OCI-LY3 (cell line): ENCODE data around the gene FAM98A.

Source experiments
- H2AFZ ChIP-seq: fragments of 200-600, 300-600 bp; shearing (Covaris generic); 2 replicates; pipeline ENCODE4 v1.6.0; 2014; ENCODE audit warnings: antibody characterized with exemption, low read depth, low read length
- H3K27ac ChIP-seq: fragments of 200-600, 300-600 bp; sonication (generic); 2 replicates; pipeline ENCODE4 v1.5.1; 2014; ENCODE audit warnings: mild to moderate bottlenecking, low read length, moderate library complexity, mixed read lengths
- H3K27me3 ChIP-seq: fragments of 200-600, 300-600 bp; sonication (generic); 2 replicates; pipeline ENCODE4 v1.6.1; 2014; ENCODE audit warnings: low read depth, low read length, mixed read lengths
- H3K36me3 ChIP-seq: fragments of 200-600, 300-600 bp; sonication (generic); replicated peaks from 2 replicates; pipeline ENCODE3; 2014; ENCODE audit warnings: low read depth, low read length, mixed read lengths
- H3K4me1 ChIP-seq: fragments of 300-600, 200-600 bp; sonication (generic); 2 replicates; pipeline ENCODE4 v1.6.1; 2014; ENCODE audit warnings: low read length, mixed read lengths
- H3K4me2 ChIP-seq: fragments of 200-600, 300-600 bp; sonication (generic); 2 replicates; pipeline ENCODE4 v1.6.1; 2014; ENCODE audit warnings: low read length, mixed read lengths
- H3K4me3 ChIP-seq: fragments of 300-600, 200-600 bp; sonication (generic); 2 replicates; pipeline ENCODE4 v1.5.1; 2014; ENCODE audit warnings: antibody characterized with exemption, mild to moderate bottlenecking, low read length, moderate library complexity
- H3K79me2 ChIP-seq: fragments of 300-600, 200-600 bp; shearing (Covaris generic); 2 replicates; pipeline ENCODE4 v1.6.1; 2014; ENCODE audit warnings: mild to moderate bottlenecking, low read length, mixed read lengths
- H3K9ac ChIP-seq: fragments of 300-600, 200-600 bp; shearing (Covaris generic); 2 replicates; pipeline ENCODE4 v1.6.0; 2014; ENCODE audit warnings: mild to moderate bottlenecking, low read length, moderate library complexity
- H3K9me3 ChIP-seq: fragments of 200-600, 300-600 bp; shearing (Covaris generic); 2 replicates; pipeline ENCODE4 v1.6.1; 2014; ENCODE audit warnings: low read length, mixed read lengths; ENCODE audit not compliant: insufficient read depth
- H4K20me1 ChIP-seq: fragments of 200-600, 300-600 bp; sonication (generic); 2 replicates; pipeline ENCODE4 v1.6.1; 2016; ENCODE audit warnings: low read length, mixed read lengths; ENCODE audit not compliant: insufficient read depth
- CTCF ChIP-seq: fragments of 200-600, 300-600 bp; sonication (generic); IDR thresholded peaks from 2 replicates; pipeline ENCODE4 v1.5.1; 2014; ENCODE audit warnings: antibody characterized with exemption, low read length, low read depth
- EZH2phosphoT487 ChIP-seq: fragments of 200-600 bp; shearing (Covaris generic); IDR thresholded peaks from 2 replicates; pipeline ENCODE4 v1.6.1; 2018; ENCODE audit warnings: antibody characterized with exemption, mixed run types, low read depth

The FAM98A gene

DNA sequence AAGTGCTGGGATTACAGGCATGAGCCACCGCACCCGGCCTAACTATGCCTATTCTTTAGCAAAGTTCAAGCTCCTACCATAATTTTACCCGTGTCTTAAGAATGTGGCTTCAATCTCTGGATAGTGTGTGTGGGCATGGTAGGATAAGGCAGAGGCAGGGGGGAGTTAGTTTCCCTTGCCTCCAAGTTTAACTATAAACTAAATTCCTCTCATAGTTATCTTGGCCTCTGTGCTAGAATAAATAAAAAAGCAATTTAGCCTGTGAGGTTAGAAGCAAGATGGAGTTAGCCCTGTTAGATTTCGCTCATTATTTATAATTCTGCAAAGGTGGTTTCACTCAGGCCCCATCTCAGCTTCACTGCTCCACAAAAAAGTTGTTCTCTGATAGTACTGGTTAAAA lies 7.0 kb upstream of the FAM98A start:
- Histone ChIP-seq H4K20me1 (no peaks in the 10 kb centered on the region), H3K9me3 (no peaks in the 10 kb centered on the region), H2AFZ (no peak overlapping the region), H3K27me3 (no peaks in the 10 kb centered on the region), H3K9ac (no peak overlapping the region), H3K27ac (no peak overlapping the region), H3K79me2 (no peaks in the 10 kb centered on the region), H3K36me3 (no peaks in the 10 kb centered on the region), H3K4me1 (no peaks in the 10 kb centered on the region), H3K4me2 (no peak overlapping the region), H3K4me3 (no peak overlapping the region)
- no peak for TF ChIP-seq CTCF
- TF ChIP-seq EZH2phosphoT487, result no peak

- H4K20me1 ChIP-seq, result no peaks in the 10 kb centered on the region
- H3K9ac ChIP-seq, result no peak overlapping the region
- no peaks in the 10 kb centered on the region for H3K36me3 ChIP-seq
- H3K4me2 ChIP-seq, result no peak overlapping the region
- no peaks in the 10 kb centered on the region for H3K4me1 ChIP-seq
- H3K9me3 ChIP-seq, result no peaks in the 10 kb centered on the region
- no peaks in the 10 kb centered on the region for H3K27me3 ChIP-seq
- TF ChIP-seq CTCF, result no peak
- TF ChIP-seq EZH2phosphoT487, result no peak
- no peak overlapping the region for H3K4me3 ChIP-seq
- no peaks in the 10 kb centered on the region for H3K79me2 ChIP-seq
- no peak overlapping the region for H3K27ac ChIP-seq
- H2AFZ ChIP-seq, result no peak overlapping the region
Measured at GRCh38 chr2:33605056-33605455, 6.0 kb upstream of the FAM98A start.

DNA sequence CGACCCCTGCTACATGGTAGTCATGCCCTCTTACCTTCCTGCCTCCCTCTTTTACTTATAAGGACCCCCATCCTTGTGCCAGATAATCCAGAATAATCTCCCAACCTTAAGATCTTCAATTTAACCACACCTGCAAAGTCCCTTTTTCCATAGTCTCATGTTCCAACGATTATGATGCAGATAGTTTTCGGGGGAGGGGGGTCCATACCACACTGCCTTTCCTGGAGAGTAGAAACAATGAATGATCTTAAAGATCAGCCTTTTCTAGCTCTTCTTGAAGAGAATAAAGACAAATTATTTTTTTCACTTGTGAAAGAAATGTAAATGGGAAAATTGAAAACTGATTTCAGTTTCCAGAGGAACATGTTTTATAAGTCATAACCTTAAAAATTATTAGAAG lies 4.3 kb upstream of the FAM98A start:
- Histone ChIP-seq H3K9ac (no peak overlapping the region), H2AFZ (no peak overlapping the region), H3K4me1 (no peaks in the 10 kb centered on the region), H3K27me3 (no peaks in the 10 kb centered on the region), H3K4me3 (no peak overlapping the region), H3K36me3 (no peaks in the 10 kb centered on the region), H3K9me3 (no peaks in the 10 kb centered on the region), H3K4me2 (no peak overlapping the region), H3K79me2 (peaks cover 6% of the 10 kb centered on the region), H3K27ac (no peak overlapping the region), H4K20me1 (no peaks in the 10 kb centered on the region)
- TF ChIP-seq CTCF, result no peak

DNA sequence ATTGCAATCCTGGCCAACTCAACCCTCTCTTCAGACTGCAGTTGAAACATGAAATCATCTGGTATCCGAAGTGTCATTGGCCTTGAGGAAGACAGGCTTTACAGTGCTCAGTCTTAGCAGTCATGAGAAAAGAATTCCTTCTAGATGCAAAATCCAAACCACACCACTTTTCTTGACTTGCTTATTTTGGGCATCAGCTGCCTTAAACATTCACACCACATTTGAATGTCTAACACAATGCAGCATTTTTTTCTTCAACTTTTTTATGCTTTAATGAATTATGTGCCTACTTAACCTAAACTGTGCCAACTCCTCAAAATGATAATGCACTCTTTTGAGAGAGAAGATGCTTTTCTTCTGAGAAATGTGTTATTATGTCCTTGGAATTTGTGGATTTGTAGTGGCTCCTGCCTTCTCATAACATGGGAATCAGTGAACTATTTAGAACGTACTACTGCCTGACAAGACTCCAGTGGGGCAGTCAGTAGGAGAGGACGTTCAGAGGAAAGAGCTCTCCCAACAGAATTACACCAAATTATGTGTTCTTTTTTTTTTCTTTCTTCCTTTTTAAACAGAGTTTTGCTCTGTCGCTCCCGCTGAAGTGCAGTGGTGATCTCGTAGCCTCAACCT lies 3.2 kb upstream of the FAM98A start:
- Histone ChIP-seq H3K4me2 (no peak overlapping the region), H3K4me3 (no peak overlapping the region), H4K20me1 (peaks cover 4% of the 10 kb centered on the region; the same call in 1 of the 2 replicates), H3K27me3 (no peaks in the 10 kb centered on the region), H3K9ac (no peak overlapping the region), H2AFZ (no peak overlapping the region), H3K9me3 (no peaks in the 10 kb centered on the region), H3K4me1 (peaks cover 7% of the 10 kb centered on the region), H3K79me2 (peaks cover 17% of the 10 kb centered on the region), H3K36me3 (no peaks in the 10 kb centered on the region), H3K27ac (no peak overlapping the region)
- TF ChIP-seq CTCF (no peak), EZH2phosphoT487 (no peak)
